NCI-H774 (cell line): ENCODE results near the gene GREB1.

Experiments used
- DNase-seq: peaks from one replicate; lab custom pipeline; 2025; lab: John Stamatoyannopoulos, UW

The GREB1 gene

GRCh38 chr2:11581124-11581796, 47.4 kb downstream of the GREB1 start:
- no peak for DNase-seq

- DNase-seq: no peak
Observed at GRCh38 chr2:11581797-11582611, 48.2 kb downstream of the GREB1 start.

GRCh38 chr2:11582612-11582861, 48.7 kb downstream of the GREB1 start:
- no peak for DNase-seq

GRCh38 chr2:11582862-11583752, 49.3 kb downstream of the GREB1 start:
- DNase-seq: peak; percentile 42

DNA sequence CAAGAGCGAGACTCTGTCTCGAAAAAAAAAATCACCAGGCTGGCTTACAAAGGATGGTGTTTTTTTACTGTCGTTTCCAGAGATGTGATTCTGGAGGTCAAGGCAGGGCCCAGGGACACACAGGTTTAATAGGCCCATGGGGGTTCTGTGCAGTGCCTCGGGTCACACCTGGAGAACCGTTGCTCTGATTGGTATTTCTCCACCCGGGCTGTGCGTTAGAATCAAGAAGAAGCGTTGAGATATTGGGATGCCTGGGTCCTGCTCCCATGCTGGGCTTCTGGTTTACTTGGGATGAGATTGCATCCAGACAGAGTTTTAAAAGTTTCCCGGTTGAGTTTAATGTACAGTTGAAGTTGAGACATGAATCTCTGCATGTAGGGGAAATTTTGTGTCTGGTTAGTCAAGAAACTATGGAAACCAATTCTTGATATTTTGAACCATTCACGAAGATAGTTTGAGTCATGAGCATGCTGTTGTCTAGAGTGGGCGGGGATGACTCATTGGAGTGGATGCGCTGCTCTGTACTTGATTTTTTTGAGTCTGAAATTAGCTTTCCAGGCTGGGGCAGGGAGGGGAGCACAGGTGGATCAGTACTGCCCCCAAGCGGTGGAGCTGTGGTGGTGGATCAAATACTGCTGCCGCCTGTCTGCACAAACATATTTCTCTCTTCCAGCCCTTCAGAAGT, 50.1 kb downstream of the GREB1 start:
- DNase-seq: peak; percentile 55

GRCh38 chr2:11584525-11585056, 50.7 kb downstream of the GREB1 start:
- DNase-seq: no peak

DNA sequence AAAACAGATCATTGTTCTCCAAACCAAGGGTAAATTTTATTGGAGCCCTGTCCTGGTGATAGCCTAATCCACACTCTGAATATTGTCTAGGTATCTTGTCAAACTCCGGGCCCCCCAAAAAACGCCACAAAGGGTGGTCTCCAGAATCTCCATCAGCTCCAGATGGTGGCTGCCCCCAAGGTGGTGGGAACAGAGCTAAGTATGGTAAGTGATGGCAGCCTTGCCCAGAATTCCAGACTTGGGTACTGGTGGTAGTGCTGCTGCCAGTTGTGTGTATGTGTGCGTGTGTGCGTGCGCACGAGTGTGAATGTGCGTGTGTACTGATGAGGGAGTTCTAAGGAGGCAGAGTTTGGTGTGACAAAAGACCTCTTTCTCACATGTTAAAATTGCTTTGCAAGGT, 51.2 kb downstream of the GREB1 start:
- no peak for DNase-seq

DNA sequence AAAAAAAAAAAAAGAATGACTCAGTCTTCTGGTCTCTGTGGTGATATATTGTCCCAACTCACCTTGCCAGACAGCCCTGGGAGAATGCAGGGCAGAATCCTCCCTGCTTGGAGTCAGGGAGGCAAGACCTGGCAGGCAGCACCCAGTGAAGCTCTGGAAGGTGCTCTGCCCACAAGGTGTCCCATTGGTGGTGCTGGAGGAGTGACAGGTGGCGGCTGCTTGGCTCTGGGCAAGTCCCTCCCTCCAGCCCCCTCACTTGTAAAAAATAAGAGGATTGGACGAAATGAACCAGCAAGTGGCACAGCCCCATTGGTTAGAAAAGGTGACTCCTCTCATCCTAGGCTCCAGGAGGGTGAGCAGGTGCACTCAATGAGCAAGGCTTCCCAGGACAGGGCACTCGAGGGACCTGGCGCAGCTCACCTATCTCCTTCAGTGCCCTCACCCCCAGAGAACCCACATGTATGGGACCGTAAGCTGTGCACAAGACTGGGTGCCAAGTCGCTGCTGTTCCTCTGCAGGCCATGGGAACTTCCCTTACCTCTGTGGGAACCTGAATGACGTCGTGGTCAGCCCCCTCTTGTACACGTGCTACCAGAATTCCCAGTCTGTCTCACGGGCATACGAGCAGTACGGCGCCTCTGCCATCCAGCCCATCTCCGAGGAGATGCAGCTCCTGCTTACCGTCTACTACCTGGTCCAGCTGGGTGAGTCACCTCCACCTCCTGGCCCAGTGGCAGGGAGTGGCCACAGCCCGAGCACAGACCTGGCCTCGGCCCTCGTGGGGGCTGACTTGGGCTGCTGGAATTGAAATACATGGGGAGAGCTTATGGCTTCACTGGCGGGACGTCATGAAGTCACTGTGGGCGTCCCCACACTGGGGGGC, 54.6 kb downstream of the GREB1 start:
- DNase-seq: no peak

- DNase-seq: no peak
Observed at GRCh38 chr2:11589316-11589940, 55.6 kb downstream of the GREB1 start.

DNA sequence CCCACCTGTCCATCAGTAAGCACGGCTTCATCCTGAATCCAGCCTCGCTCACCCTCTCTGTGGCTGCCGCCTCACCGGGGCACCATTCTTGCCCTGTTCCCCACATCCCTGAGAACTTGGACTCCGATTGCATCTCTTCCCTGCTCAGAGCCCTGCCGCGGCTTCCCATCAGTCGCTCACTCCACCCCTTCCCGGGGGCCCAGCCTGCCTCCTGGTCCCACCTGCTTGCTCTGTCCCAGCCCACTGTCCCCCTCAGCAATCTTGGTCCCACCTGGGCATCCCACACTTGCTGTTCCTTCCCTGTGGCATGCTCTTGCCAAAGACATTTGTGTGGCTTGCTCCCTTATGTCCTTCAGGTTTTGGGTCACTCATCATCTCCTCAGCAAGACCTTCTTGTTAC, 56.3 kb downstream of the GREB1 start:
- no peak for DNase-seq

DNA sequence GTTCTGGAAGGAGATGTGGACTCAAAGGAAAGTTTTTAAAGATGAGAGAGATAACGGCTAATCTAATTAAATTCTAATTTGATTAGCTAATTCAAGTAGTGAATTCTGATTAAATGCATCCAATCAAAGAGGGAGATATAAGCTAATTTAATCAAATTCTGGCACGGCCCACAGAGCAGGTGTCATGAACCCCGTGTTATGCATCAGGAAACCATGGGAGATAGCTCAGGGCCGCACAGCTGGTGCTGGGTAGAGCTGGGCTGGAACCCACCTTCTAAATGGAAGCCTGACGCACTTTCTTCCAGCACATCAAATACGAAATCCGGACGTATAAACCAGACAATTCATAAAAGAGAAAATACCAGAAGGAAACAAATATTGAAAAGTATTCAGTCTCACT, 57.2 kb downstream of the GREB1 start:
- no peak for DNase-seq

DNA sequence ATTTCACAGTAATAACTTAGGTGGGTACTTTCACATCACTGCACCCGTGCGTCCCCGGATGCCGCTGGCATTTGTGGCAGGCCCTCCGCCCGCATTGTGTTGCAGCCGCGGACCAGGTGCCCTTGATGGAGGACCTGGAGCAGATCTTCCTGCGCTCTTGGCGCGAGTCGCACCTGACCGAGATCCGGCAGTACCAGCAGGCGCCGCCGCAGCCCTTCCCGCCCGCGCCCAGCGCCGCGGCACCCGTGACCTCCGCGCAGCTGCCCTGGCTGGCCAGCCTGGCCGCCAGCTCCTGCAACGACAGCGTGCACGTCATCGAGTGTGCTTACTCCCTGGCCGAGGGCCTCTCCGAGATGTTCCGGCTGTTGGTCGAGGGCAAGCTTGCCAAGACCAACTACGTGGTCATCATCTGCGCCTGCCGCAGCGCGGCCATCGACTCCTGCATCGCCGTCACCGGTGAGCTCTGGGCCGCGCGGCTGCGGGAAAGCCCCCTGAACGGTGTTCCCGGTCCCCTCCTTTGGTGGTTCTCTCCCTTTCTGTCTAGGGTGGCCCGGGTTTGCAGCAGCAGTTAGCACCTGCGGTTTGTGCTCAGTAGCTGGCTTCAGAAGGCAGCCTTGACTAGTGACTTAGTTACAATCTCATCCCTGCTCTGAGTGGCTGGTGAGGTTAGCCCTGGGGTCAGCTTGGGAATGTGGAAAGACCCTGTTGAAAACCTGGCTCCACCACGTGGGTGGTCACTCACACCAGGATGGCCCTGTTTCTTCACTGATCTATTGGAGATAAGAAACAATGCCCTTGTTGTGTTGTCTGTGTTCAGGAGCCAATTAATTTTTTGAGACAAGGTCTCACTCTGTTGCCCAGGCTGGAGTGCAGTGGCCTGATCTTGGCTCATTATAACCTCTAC, 59.1 kb downstream of the GREB1 start:
- no peak for DNase-seq

GRCh38 chr2:11596801-11597200, 63.0 kb downstream of the GREB1 start:
- no peak for DNase-seq

GRCh38 chr2:11597538-11598225, 63.8 kb downstream of the GREB1 start:
- DNase-seq: no peak

GRCh38 chr2:11598228-11598731, 64.4 kb downstream of the GREB1 start:
- DNase-seq: no peak

- DNase-seq: no peak
Observed at GRCh38 chr2:11602563-11603204, 68.8 kb downstream of the GREB1 start.

- DNase-seq: no peak
Observed at GRCh38 chr2:11610624-11611242, 76.9 kb downstream of the GREB1 start.

DNA sequence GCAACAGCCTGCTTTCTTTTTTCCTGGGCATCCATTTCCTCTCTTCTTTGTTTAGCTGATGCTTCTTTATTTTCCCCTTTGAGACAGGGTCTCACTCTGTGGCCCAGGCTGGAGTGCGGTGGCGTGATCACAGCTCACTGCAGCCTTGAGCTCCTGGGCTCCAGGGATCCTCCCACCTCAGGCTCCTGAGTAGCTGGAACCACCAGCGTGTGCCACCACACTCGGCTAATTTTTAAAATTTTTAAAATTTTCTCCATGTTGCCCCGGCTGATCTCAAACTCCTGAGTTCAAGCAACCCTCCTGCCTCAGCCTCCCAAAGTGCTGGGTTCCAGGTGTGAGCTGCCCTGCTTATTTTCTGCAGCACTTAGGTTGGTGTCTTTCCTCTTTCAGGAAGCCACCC, 77.4 kb downstream of the GREB1 start:
- DNase-seq: no peak
